Panc1 (cell line): ENCODE results near the gene AQP1.

ENCODE experiments used
- CTCF ChIP-seq: fragments of 450-650 bp; IDR thresholded peaks from 2 replicates; pipeline ENCODE4 v1.5.1; 2017; ENCODE audit warnings: mild to moderate bottlenecking
- POLR2AphosphoS5 ChIP-seq: IDR thresholded peaks from 2 replicates; pipeline ENCODE4 v1.6.1; 2012; ENCODE audit warnings: mild to moderate bottlenecking, low read depth, low read length, moderate library complexity
- REST ChIP-seq, 2 experiments: IDR thresholded peaks; 2 replicates each; pipeline ENCODE4 v1.6.1; 2011 to 2012; ENCODE audit warnings: low read depth in 2 of 2, control low read depth in 1 of 2, low read length in 1 of 2, mild to moderate bottlenecking in 1 of 2, moderate library complexity in 1 of 2; ENCODE audit not compliant: insufficient read depth in 1 of 2
- SIN3A ChIP-seq: IDR thresholded peaks from 2 replicates; pipeline ENCODE4 v1.6.1; 2012; ENCODE audit warnings: low read depth, mild to moderate bottlenecking, low read length, moderate library complexity, borderline replicate concordance; ENCODE audit not compliant: insufficient read depth
- TCF7L2 ChIP-seq: IDR thresholded peaks from 2 replicates; pipeline ENCODE4 v1.6.1; 2011; ENCODE audit warnings: mild to moderate bottlenecking, low read depth, low read length, inconsistent platforms

GRCh38 chr7:30904561-30904960, 7.1 kb upstream of the AQP1 start:
- TF ChIP-seq CTCF, result no peak
- no peak for TF ChIP-seq POLR2AphosphoS5
- no peak for TF ChIP-seq REST (IDR thresholded peaks at IDR 0.05; ENCODE audit: insufficient read depth in 1 of 2, low read depth in 2 of 2, low read length in 1 of 2)
- TF ChIP-seq TCF7L2, result no peak
- no peak for TF ChIP-seq SIN3A
